Measurements from ENCODE around the gene TPRN.
"Not testable (repeated sequence)": the region's sequence is repeated elsewhere in the genome, so short reads cannot be mapped to it uniquely, and the experiment has no call there.

The TPRN gene

GRCh38 chr9:137240318-137240840 is 39.8 kb upstream of the TPRN start:
- Histone ChIP-seq H2AFZ (ENCODE audit: insufficient read depth, low read length, poor library complexity) (peak overlapping the region; percentile 77), H3K27ac (ENCODE audit: low read depth, low read length) (peak overlapping the region; percentile 98), H3K79me1 (ENCODE audit: low read length) (peaks cover 8% of the 10 kb centered on the region), H3K23ac (ENCODE audit: low read length) (no peak overlapping the region), H4K8ac (ENCODE audit: low read depth, low read length) (peak overlapping the region; percentile 98), H3K4ac (ENCODE audit: low read depth, low read length) (peak overlapping the region; percentile 57), H3K9me3 (ENCODE audit: insufficient read depth, low read depth, low read length) (peaks cover 3% of the 10 kb centered on the region), H3K79me2 (ENCODE audit: control insufficient read depth, insufficient read depth, low read length, poor library complexity) (peaks cover 14% of the 10 kb centered on the region), H3K4me3 (ENCODE audit: low read depth, low read length) (peak overlapping the region; percentile 79), H3K4me2 (ENCODE audit: low read length) (peak overlapping the region; percentile 79), H3K18ac (ENCODE audit: low read length) (peak overlapping the region; percentile 96), H2BK12ac (ENCODE audit: low read length) (no peak overlapping the region), H4K12ac (ENCODE audit: low read depth, low read length) (peak overlapping the region; percentile 91), H3K36me3 (ENCODE audit: control insufficient read depth in 1 of 2, insufficient read depth in 2 of 2, low read length in 2 of 2) (peaks cover 22 to 24% of the 10 kb centered on the region in 2 experiments), H3K14ac (ENCODE audit: low read length) (peak overlapping the region; percentile 93), H3K9ac (ENCODE audit: low read length) (peak overlapping the region; percentile 84), H2BK5ac (ENCODE audit: low read depth, low read length, poor library complexity) (peak overlapping the region; percentile 93), H3K27me3 (ENCODE audit: insufficient read depth, low read length) (no peaks in the 10 kb centered on the region), H2BK120ac (ENCODE audit: insufficient read depth, low read length, poor library complexity) (peak overlapping the region; percentile 93), H3K4me1 (ENCODE audit: control insufficient read depth in 1 of 2, insufficient read depth in 2 of 2, low read length in 2 of 2) (peaks cover 16 to 23% of the 10 kb centered on the region in 2 experiments), H2AK5ac (ENCODE audit: low read length) (peak overlapping the region; percentile 84), H4K91ac (ENCODE audit: low read depth, low read length) (peak overlapping the region; percentile 95)
- no CpG with 5 or more reads among the region's 58 CpGs for WGBS (ENCODE audit: extremely low coverage, insufficient coverage, insufficient read length)
- peak in 1 of 2 donors; percentile 54 for DNase-seq

- H4K8ac ChIP-seq (ENCODE audit: low read depth, low read length); H3K23ac ChIP-seq (ENCODE audit: low read length); H3K9ac ChIP-seq (ENCODE audit: low read length); H2AK5ac ChIP-seq (ENCODE audit: low read length); H3K14ac ChIP-seq (ENCODE audit: low read length); H3K9me3 ChIP-seq (ENCODE audit: insufficient read depth, low read depth, low read length); H3K27me3 ChIP-seq (ENCODE audit: insufficient read depth, low read length); H3K79me1 ChIP-seq (ENCODE audit: low read length); H3K18ac ChIP-seq (ENCODE audit: low read length); H2AFZ ChIP-seq (ENCODE audit: insufficient read depth, low read length, poor library complexity); H4K91ac ChIP-seq (ENCODE audit: low read depth, low read length); H3K4me3 ChIP-seq (ENCODE audit: low read depth, low read length); H2BK12ac ChIP-seq (ENCODE audit: low read length); H3K4ac ChIP-seq (ENCODE audit: low read depth, low read length); H2BK5ac ChIP-seq (ENCODE audit: low read depth, low read length, poor library complexity); H4K12ac ChIP-seq (ENCODE audit: low read depth, low read length); H2BK120ac ChIP-seq (ENCODE audit: insufficient read depth, low read length, poor library complexity): not testable (repeated sequence)
- WGBS (ENCODE audit: extremely low coverage, insufficient coverage, insufficient read length): no CpG with 5 or more reads among the region's 27 CpGs
- peak in 1 of 2 donors; percentile 63 for DNase-seq
- H3K4me1 ChIP-seq (ENCODE audit: control insufficient read depth in 1 of 2, insufficient read depth in 2 of 2, low read length in 2 of 2): peaks cover 16 to 23% of the 10 kb centered on the region in 2 experiments
- H3K36me3 ChIP-seq (ENCODE audit: control insufficient read depth in 1 of 2, insufficient read depth in 2 of 2, low read length in 2 of 2): peaks cover 22 to 24% of the 10 kb centered on the region in 2 experiments
- H3K27ac ChIP-seq (ENCODE audit: low read depth, low read length): peak overlapping the region; percentile 98
- peak overlapping the region; percentile 79 for H3K4me2 ChIP-seq (ENCODE audit: low read length)
- peaks cover 14% of the 10 kb centered on the region for H3K79me2 ChIP-seq (ENCODE audit: control insufficient read depth, insufficient read depth, low read length, poor library complexity)
These were observed 39.1 kb upstream of the TPRN start for GRCh38 chr9:137239541-137240200.

- H2AK5ac ChIP-seq (ENCODE audit: low read length): no peak overlapping the region
- H2AFZ ChIP-seq (ENCODE audit: insufficient read depth, low read length, poor library complexity): no peak overlapping the region
- H3K9me3 ChIP-seq (ENCODE audit: insufficient read depth, low read depth, low read length): no peaks in the 10 kb centered on the region
- no peak overlapping the region for H3K27ac ChIP-seq (ENCODE audit: low read depth, low read length)
- H3K4ac ChIP-seq (ENCODE audit: low read depth, low read length): no peak overlapping the region
- no peak overlapping the region for H3K23ac ChIP-seq (ENCODE audit: low read length)
- no peak overlapping the region for H2BK5ac ChIP-seq (ENCODE audit: low read depth, low read length, poor library complexity)
- no peak overlapping the region for H2BK12ac ChIP-seq (ENCODE audit: low read length)
- H3K14ac ChIP-seq (ENCODE audit: low read length): no peak overlapping the region
- H3K79me2 ChIP-seq (ENCODE audit: control insufficient read depth, insufficient read depth, low read length, poor library complexity): peaks cover 14% of the 10 kb centered on the region
- H3K79me1 ChIP-seq (ENCODE audit: low read length): peaks cover 8% of the 10 kb centered on the region
- no peak overlapping the region for H3K18ac ChIP-seq (ENCODE audit: low read length)
- no peak overlapping the region for H3K9ac ChIP-seq (ENCODE audit: low read length)
- no CpG with 5 or more reads among the region's 13 CpGs for WGBS (ENCODE audit: extremely low coverage, insufficient coverage, insufficient read length)
- peaks cover 11 to 14% of the 10 kb centered on the region in 2 experiments for H3K36me3 ChIP-seq (ENCODE audit: control insufficient read depth in 1 of 2, insufficient read depth in 2 of 2, low read length in 2 of 2)
- H3K4me1 ChIP-seq (ENCODE audit: control insufficient read depth in 1 of 2, insufficient read depth in 2 of 2, low read length in 2 of 2): peaks cover 15 to 16% of the 10 kb centered on the region in 2 experiments
- no peak overlapping the region for H4K91ac ChIP-seq (ENCODE audit: low read depth, low read length)
- H4K8ac ChIP-seq (ENCODE audit: low read depth, low read length): no peak overlapping the region
- H2BK120ac ChIP-seq (ENCODE audit: insufficient read depth, low read length, poor library complexity): no peak overlapping the region
- H4K12ac ChIP-seq (ENCODE audit: low read depth, low read length): no peak overlapping the region
- no peak overlapping the region for H3K4me3 ChIP-seq (ENCODE audit: low read depth, low read length)
- no peak overlapping the region for H3K4me2 ChIP-seq (ENCODE audit: low read length)
- no peaks in the 10 kb centered on the region for H3K27me3 ChIP-seq (ENCODE audit: insufficient read depth, low read length)
- no peak for DNase-seq
These were observed 37.5 kb upstream of the TPRN start for GRCh38 chr9:137237759-137238726.

DNA sequence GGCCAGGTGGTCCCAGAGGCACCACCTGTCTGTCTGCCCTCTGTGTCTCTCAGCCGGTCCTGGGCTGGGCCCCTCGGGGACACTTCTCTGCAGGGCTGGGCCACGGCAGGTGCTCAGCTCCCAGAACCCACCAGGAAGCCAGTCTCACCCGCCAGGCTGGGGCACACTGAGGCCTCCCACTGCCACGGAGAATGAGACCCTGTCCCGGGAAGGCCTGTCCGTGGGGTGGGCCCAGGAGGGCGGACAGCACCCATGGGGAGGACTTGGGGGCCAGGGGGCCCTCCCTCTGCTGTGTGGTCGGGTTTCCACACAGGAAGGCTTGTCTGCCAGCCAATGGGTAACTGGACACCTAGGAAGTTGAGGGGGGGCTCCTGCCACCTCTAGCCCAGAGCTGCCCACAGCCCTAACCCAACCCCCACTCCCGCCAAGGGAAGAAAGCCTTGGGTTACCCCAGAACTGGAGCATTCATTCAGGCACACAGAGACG is 36.4 kb upstream of the TPRN start:
- Histone ChIP-seq H2BK5ac (ENCODE audit: low read depth, low read length, poor library complexity) (no peak overlapping the region), H3K36me3 (ENCODE audit: control insufficient read depth in 1 of 2, insufficient read depth in 2 of 2, low read length in 2 of 2) (peaks cover under 1 to 3% of the 10 kb centered on the region in 2 experiments), H4K8ac (ENCODE audit: low read depth, low read length) (no peak overlapping the region), H3K4ac (ENCODE audit: low read depth, low read length) (peak overlapping the region; percentile 17), H2BK120ac (ENCODE audit: insufficient read depth, low read length, poor library complexity) (no peak overlapping the region), H3K27me3 (ENCODE audit: insufficient read depth, low read length) (no peaks in the 10 kb centered on the region), H2AK5ac (ENCODE audit: low read length) (peak overlapping the region; percentile 66), H3K27ac (ENCODE audit: low read depth, low read length) (no peak overlapping the region), H2AFZ (ENCODE audit: insufficient read depth, low read length, poor library complexity) (no peak overlapping the region), H3K18ac (ENCODE audit: low read length) (peak overlapping the region; percentile 30), H3K14ac (ENCODE audit: low read length) (peak overlapping the region; percentile 10), H3K79me2 (ENCODE audit: control insufficient read depth, insufficient read depth, low read length, poor library complexity) (peaks cover 12% of the 10 kb centered on the region), H3K4me3 (ENCODE audit: low read depth, low read length) (no peak overlapping the region), H3K4me2 (ENCODE audit: low read length) (peak overlapping the region; percentile 42), H4K12ac (ENCODE audit: low read depth, low read length) (no peak overlapping the region), H3K4me1 (ENCODE audit: control insufficient read depth in 1 of 2, insufficient read depth in 2 of 2, low read length in 2 of 2) (peaks cover 5% of the 10 kb centered on the region in 2 experiments), H3K9ac (ENCODE audit: low read length) (no peak overlapping the region), H3K79me1 (ENCODE audit: low read length) (peaks cover 8% of the 10 kb centered on the region), H4K91ac (ENCODE audit: low read depth, low read length) (no peak overlapping the region), H2BK12ac (ENCODE audit: low read length) (no peak overlapping the region), H3K23ac (ENCODE audit: low read length) (no peak overlapping the region), H3K9me3 (ENCODE audit: insufficient read depth, low read depth, low read length) (no peaks in the 10 kb centered on the region)
- no CpG with 5 or more reads among the region's 11 CpGs for WGBS (ENCODE audit: extremely low coverage, insufficient coverage, insufficient read length)
- no peak for DNase-seq

All from trophoblast cell (in vitro differentiated cells and primary cell).